Endothelial cell (in vitro differentiated cells): ENCODE data around the gene ADPGK. TPM values are rescaled to one million over a fixed set of nuclear protein-coding genes. Genes with fewer than 3 reads are reported as not detected.

Source experiments
- DNase-seq: peaks from one replicate; pipeline ENCODE4 v3.0.0; 2021; ENCODE audit warnings: low spot score
- H3K27ac Mint-ChIP-seq: one replicate; pipeline ENCODE4 v1.8.0; 2021; ENCODE audit warnings: mixed read lengths, inconsistent platforms; ENCODE audit not compliant: unreplicated experiment
- H3K27me3 Mint-ChIP-seq: one replicate; pipeline ENCODE4 v1.8.0; 2021; ENCODE audit warnings: mild to moderate bottlenecking, moderate library complexity, mixed read lengths, inconsistent platforms; ENCODE audit not compliant: unreplicated experiment
- H3K36me3 Mint-ChIP-seq: one replicate; pipeline ENCODE4 v1.8.0; 2021; ENCODE audit warnings: mild to moderate bottlenecking, low read depth, mixed read lengths, inconsistent platforms; ENCODE audit not compliant: unreplicated experiment
- H3K4me1 Mint-ChIP-seq: one replicate; pipeline ENCODE4 v1.8.0; 2021; ENCODE audit warnings: mild to moderate bottlenecking, mixed read lengths, inconsistent platforms; ENCODE audit not compliant: unreplicated experiment
- H3K4me3 Mint-ChIP-seq: one replicate; pipeline ENCODE4 v1.8.0; 2021; ENCODE audit warnings: mild to moderate bottlenecking, mixed read lengths, inconsistent platforms; ENCODE audit not compliant: unreplicated experiment
- H3K9me3 Mint-ChIP-seq: one replicate; pipeline ENCODE4 v1.8.0; 2021; ENCODE audit warnings: mixed read lengths, inconsistent platforms; ENCODE audit not compliant: unreplicated experiment
- CTCF ChIP-seq: fragments of 200-600 bp; sonication (generic); IDR thresholded peaks from one replicate; pipeline ENCODE4 v1.5.0; 2021; ENCODE audit warnings: antibody characterized with exemption; ENCODE audit not compliant: unreplicated experiment
- total RNA-seq: library from RNA; stranded (reverse); fragmentation: NEBNext Ultra II Directional; extraction: Animal tissue kit (Norgen Biotek cat#: 25700); gene quantifications from one replicate; pipeline ENCODE4 v1.2.1, GENCODE V29; 2021; ENCODE audit not compliant: unreplicated experiment

Gene ADPGK
- total RNA-seq, 1 donor from 2014 or later: 42.0 TPM

GRCh38 chr15:72796515-72797337, 13.2 kb upstream of the ADPGK start:
- Mint-ChIP-seq H3K4me1 (peaks cover 38% of the 10 kb centered on the region), H3K9me3 (no peaks in the 10 kb centered on the region), H3K4me3 (peak overlapping the region; percentile 86), H3K27ac (no peak overlapping the region), H3K36me3 (no peaks in the 10 kb centered on the region), H3K27me3 (peaks cover 5% of the 10 kb centered on the region)
- peak; percentile 68 for TF ChIP-seq CTCF
- peak; percentile 64 for DNase-seq

GRCh38 chr15:72796210-72796514, 12.6 kb upstream of the ADPGK start:
- H3K36me3 Mint-ChIP-seq: no peaks in the 10 kb centered on the region
- H3K9me3 Mint-ChIP-seq: no peaks in the 10 kb centered on the region
- no peak overlapping the region for H3K27ac Mint-ChIP-seq
- H3K4me1 Mint-ChIP-seq: peaks cover 33% of the 10 kb centered on the region
- TF ChIP-seq CTCF: no peak
- peaks cover 5% of the 10 kb centered on the region for H3K27me3 Mint-ChIP-seq
- peak overlapping the region; percentile 86 for H3K4me3 Mint-ChIP-seq
- no peak for DNase-seq

- no peak for DNase-seq
- no peaks in the 10 kb centered on the region for H3K9me3 Mint-ChIP-seq
Measured at GRCh38 chr15:72793766-72794660, 10.5 kb upstream of the ADPGK start.

GRCh38 chr15:72792431-72792830, 8.9 kb upstream of the ADPGK start:
- H3K4me1 Mint-ChIP-seq: peaks cover 19% of the 10 kb centered on the region

More at GRCh38 chr15:72793766-72794660, 10.5 kb upstream of the ADPGK start:
- H3K4me1 Mint-ChIP-seq: peaks cover 25% of the 10 kb centered on the region
- H3K36me3 Mint-ChIP-seq: no peaks in the 10 kb centered on the region
- H3K27me3 Mint-ChIP-seq: peaks cover 9% of the 10 kb centered on the region
- H3K27ac Mint-ChIP-seq: peak overlapping the region; percentile 8
- H3K4me3 Mint-ChIP-seq: no peak overlapping the region
- TF ChIP-seq CTCF: no peak

More at GRCh38 chr15:72792431-72792830, 8.9 kb upstream of the ADPGK start:
- TF ChIP-seq CTCF: no peak
- no peak for DNase-seq
- H3K27me3 Mint-ChIP-seq: peaks cover 9% of the 10 kb centered on the region
- no peaks in the 10 kb centered on the region for H3K36me3 Mint-ChIP-seq
- no peak overlapping the region for H3K27ac Mint-ChIP-seq
- H3K4me3 Mint-ChIP-seq: no peak overlapping the region
- no peaks in the 10 kb centered on the region for H3K9me3 Mint-ChIP-seq
